ENCODE data around the gene ZNF837.
"Not testable (repeated sequence)": the region's sequence is repeated elsewhere in the genome, so short reads cannot be mapped to it uniquely, and the experiment has no call there.

ZNF837 gene

GRCh38 chr19:58350001-58350861, 30.6 kb downstream of the ZNF837 start:
- DNase-seq (ENCODE audit: low read depth) = no peak

- no peak for DNase-seq (ENCODE audit: low read depth)
These were observed 31.2 kb downstream of the ZNF837 start for GRCh38 chr19:58349590-58349989.

GRCh38 chr19:58348080-58348479, 32.8 kb downstream of the ZNF837 start:
- DNase-seq (ENCODE audit: low read depth) = not testable (repeated sequence)

GRCh38 chr19:58346961-58347929, 33.6 kb downstream of the ZNF837 start:
- peak; percentile 53 for DNase-seq (ENCODE audit: low read depth)

DNA sequence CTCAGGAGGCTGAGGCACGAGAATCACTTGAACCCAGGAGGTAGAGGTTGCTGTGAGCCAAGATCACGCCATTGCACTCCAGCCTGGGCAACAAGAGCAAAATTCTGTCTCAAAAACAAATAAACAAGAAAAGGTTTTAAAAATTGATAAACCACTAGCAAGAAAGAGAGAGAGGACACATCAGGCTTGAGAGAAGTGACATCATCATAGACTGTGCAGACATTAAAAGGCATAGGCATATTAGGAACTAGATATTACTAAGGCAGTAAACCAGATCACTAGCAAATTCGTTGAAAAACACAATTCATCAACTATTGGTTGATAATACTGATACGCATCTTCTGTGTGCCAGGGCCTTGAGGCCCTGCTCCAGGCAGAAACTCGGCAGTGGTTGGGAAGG, 35.3 kb downstream of the ZNF837 start:
- no peak for DNase-seq (ENCODE audit: low read depth)

GRCh38 chr19:58338825-58339558, 41.8 kb downstream of the ZNF837 start:
- no peak for DNase-seq (ENCODE audit: low read depth)

- no peak for DNase-seq (ENCODE audit: low read depth)
These were observed 42.5 kb downstream of the ZNF837 start for GRCh38 chr19:58338336-58338735.

GRCh38 chr19:58336820-58337219, 44.0 kb downstream of the ZNF837 start:
- no peak for DNase-seq (ENCODE audit: low read depth)

- DNase-seq (ENCODE audit: low read depth) = no peak
These were observed 44.6 kb downstream of the ZNF837 start for GRCh38 chr19:58336216-58336615.

GRCh38 chr19:58335630-58336029, 45.2 kb downstream of the ZNF837 start:
- no peak for DNase-seq (ENCODE audit: low read depth)

GRCh38 chr19:58334691-58335249, 46.1 kb downstream of the ZNF837 start:
- no peak for DNase-seq (ENCODE audit: low read depth)

DNA sequence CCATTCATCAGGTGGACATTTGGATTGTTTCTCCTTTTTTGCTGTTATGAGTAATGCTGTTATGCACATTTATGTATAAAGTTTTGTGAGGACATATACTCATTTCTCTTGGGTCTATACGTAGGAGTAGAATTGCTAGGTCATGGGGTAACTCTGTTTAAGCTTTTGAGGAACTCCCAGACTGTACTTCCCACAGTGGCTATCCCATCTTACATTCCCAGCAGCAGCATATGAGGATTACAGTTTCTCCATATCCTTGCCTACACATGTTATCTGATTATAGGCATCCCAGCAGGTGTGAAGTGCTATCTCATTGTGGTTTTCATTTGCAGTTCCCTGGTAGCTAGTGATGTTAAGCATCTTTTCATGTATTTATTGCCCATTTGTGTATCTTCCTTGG, 48.1 kb downstream of the ZNF837 start:
- DNase-seq (ENCODE audit: low read depth) = no peak

- DNase-seq (ENCODE audit: low read depth) = no peak
These were observed 50.4 kb downstream of the ZNF837 start for GRCh38 chr19:58330458-58330857.

DNA sequence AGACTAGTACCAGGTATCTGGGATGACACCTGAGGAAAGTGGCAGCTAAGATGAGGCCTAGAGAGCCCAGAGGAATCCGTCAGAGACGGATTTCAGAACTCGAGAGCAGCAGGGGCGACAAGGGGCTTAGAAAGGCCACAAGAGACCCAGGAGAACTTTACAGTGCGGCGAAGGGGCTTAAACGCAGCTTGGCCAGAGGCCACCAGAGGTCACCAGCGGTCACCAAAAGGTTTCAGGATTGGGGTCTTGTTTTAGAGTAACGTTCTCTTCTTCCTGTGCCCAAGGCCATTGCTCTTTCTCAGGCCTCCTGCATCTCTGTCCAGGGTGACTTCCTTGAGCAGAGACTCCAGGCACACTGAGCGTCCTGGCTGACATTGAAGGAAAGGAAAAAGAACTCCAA, 51.8 kb downstream of the ZNF837 start:
- no peak for DNase-seq (ENCODE audit: low read depth)

DNA sequence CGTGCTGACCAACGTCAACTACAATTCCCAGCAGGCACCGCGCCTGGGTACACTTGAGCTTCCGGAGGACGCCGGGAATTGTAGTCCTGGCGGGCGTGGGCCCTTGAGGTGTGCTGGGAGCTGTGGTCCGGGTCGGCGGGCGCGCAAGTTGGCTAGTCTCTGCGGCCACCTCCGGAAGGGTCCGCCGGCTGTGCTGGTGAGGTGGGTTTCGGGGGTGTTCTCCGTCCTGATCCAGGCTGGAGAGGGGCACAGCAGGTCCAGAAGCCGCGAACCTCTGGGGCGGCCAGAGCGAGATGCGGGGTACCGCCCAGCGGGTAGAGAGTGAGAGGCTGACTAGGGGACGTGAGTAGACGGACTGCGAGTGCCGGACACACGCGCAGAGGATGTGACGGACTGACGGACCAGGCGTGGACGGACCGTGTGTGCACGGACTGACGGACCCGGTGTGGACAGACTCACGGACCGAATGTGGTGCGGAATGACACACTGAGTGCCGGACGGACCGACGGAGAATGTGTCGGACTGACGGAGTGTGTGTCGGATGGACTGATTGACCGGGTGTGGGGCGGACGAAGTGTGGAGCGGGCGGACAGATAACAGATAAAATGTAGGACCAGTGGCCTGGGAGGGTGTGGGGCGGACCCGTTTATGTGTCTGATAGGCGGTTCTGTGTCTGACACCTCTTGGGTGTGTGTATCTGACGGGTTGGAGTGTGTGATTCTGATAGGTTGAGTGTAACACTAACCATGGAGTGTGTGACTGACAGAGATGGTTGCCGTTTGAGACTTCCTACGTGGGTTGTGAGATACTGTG, 53.7 kb downstream of the ZNF837 start, which contains the start of gene ZSCAN22:
Gene ZSCAN22, plus strand, starts transcription at position 81 of the 813 bp plus-strand sequence. CDS start 7,809 bp downstream, outside the sequence.
- DNase-seq (ENCODE audit: low read depth) = peak; percentile 88

- no peak for DNase-seq (ENCODE audit: low read depth)
These were observed 54.3 kb downstream of the ZNF837 start for GRCh38 chr19:58326501-58326913.

DNA sequence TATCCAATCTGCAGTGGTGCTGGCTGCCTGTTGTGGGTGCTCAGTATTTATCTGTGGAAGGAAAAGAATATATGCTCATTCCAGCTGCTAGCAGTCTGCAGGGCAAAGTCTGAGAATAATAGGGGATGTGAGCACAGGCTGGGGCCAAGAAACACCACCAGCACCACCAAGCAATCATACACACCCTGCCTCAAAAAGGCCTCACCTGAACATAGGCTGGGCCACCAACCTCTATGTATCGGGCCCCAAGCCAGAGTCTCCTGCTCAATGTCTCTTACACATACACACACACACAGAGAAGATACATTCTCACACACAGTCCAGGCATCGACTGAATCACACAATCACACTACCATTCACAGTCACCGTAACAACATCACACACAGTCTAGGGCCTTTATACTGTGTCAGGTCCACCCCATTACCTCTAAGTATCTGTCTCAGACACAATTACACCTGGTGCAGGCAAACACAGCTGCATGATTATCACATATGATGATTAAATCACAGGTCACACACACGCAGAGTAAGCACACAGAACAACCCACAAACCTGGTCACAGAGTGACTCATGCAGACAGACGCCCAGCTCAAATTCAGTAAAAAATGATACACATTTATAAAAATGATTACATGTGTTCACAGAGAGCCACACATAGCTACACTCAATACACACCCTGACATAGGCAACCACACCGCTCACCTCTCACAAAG, 55.4 kb downstream of the ZNF837 start:
- no peak for DNase-seq (ENCODE audit: low read depth)

GRCh38 chr19:58319241-58319640, 61.6 kb downstream of the ZNF837 start:
- DNase-seq (ENCODE audit: low read depth) = no peak

DNA sequence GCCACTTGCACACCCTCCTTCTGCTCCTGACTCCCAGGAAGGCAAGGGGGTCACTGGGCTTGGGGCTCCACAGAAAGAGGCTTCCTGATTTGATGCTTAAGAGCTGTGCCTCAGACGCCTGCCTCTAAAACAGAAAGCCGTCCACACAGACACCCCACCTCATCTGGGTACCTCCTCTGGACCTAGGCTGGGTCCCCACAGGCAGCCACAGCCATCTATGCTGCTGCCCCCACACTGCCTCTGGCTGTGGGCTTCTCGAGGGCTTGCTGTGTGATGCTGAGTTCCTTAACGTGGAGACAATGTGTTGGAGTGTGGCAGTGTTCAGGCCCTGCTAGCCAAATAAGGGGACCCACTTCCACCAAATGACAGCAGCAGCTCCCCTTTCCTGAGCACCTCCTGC, 62.5 kb downstream of the ZNF837 start:
- no peak for DNase-seq (ENCODE audit: low read depth)

Measured in stimulated activated CD8-positive, alpha-beta memory T cell treated with anti-CD3 and anti-CD28 coated beads, Interleukin-4, amount 100 ng/mL, for 24 hours (primary cell).